WI38 (cell line): ENCODE data around the gene DDX50.
"Not testable (repeated sequence)": the region's sequence is repeated elsewhere in the genome, so short reads cannot be mapped to it uniquely, and the experiment has no call there.

Experiments used
- H3K4me3 ChIP-seq: 2 replicates; pipeline ENCODE4 v1.5.1; 2011; ENCODE audit warnings: low read depth, mild to moderate bottlenecking, control low read depth, low read length
- CTCF ChIP-seq: IDR thresholded peaks from 2 replicates; pipeline ENCODE4 v1.5.1; 2012; ENCODE audit warnings: low read depth, mild to moderate bottlenecking, control low read depth, low read length

Gene DDX50, protein sequence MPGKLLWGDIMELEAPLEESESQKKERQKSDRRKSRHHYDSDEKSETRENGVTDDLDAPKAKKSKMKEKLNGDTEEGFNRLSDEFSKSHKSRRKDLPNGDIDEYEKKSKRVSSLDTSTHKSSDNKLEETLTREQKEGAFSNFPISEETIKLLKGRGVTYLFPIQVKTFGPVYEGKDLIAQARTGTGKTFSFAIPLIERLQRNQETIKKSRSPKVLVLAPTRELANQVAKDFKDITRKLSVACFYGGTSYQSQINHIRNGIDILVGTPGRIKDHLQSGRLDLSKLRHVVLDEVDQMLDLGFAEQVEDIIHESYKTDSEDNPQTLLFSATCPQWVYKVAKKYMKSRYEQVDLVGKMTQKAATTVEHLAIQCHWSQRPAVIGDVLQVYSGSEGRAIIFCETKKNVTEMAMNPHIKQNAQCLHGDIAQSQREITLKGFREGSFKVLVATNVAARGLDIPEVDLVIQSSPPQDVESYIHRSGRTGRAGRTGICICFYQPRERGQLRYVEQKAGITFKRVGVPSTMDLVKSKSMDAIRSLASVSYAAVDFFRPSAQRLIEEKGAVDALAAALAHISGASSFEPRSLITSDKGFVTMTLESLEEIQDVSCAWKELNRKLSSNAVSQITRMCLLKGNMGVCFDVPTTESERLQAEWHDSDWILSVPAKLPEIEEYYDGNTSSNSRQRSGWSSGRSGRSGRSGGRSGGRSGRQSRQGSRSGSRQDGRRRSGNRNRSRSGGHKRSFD

DNA sequence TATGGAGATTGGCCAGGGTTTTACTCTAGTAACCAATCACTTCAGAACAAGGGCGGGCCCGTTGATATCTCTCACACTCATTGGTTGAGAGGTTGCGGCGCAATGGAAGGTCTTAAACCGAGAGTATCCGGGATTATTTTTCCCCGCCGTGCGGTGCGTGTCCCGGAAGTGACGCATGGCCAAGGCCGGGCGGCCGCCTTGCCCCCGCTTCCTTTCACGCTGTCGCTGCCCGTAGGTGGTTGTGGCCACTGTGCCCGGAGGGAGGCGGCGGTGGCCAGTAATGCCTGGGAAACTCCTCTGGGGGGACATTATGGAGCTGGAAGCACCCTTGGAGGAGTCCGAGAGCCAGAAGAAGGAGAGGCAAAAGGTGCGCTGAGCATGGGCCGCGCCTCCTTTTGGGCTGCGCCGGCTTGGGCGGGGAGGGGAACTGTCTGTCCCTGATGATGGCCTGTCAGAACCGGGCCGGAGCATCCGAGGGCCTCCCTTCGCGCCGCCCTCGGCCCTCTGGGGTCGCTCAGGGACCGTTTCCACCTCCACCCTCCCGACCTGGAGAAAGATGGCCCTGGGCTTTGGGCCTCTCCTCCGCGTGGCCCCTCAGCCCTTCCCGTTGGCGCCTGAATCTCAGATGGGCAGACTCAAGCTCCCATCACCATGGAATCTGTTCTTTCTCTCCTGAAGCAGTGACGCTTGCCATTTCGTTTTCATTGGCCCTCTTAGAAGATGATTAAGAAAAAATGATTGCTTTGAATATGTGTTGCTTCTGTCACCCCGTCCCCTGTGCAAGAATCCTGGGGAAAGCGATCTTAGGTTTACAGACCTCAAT is at the start of gene DDX50:
TSS of gene DDX50 (plus strand) at position 211 of the 823 bp plus-strand sequence. CDS start at position 281, 70 bp downstream.
- peak within 1 kb of the TSS; percentile 95 for H3K4me3 ChIP-seq
- no peak for TF ChIP-seq CTCF

DNA sequence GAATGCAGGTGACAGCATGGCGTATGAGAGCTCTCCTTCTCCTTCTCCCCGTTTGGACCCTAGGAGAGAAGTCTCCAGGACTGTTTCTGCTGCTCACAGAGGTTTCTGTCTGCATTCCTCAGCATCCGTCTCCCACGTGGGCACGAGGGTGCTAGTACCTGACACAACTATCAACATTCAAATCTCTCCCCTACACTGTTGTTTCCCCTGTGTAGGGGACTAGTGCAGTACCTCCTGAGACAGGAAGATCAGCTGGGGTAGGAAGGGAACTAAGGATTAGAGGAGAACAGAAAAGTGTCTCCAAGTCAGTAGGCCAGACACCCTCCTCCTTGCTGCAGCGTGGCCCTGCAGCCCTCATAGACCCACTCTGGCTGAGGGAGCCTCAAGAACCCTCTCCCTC is 44.8 kb upstream of the DDX50 start:
- H3K4me3 ChIP-seq = no peak overlapping the region
- no peak for TF ChIP-seq CTCF

DNA sequence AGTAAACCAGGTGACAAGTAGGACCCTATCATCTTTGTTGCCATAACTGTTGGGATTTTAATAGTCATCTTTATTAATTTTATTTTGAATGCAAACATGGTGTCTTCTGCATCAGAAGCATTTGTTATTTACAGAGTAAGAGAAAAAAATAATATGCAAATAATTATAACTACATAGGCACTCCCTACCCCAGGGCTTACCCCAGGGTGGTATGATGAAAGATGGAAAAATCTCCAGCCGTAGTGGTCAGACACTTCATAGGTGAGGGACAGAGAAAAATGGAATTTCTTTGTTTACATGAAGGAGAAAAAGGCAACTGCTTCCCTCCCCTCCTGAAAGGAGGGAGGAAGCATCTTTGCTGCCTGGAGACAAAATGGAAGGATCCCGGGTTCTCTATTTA is 44.1 kb upstream of the DDX50 start:
- no peak overlapping the region for H3K4me3 ChIP-seq
- no peak for TF ChIP-seq CTCF

DNA sequence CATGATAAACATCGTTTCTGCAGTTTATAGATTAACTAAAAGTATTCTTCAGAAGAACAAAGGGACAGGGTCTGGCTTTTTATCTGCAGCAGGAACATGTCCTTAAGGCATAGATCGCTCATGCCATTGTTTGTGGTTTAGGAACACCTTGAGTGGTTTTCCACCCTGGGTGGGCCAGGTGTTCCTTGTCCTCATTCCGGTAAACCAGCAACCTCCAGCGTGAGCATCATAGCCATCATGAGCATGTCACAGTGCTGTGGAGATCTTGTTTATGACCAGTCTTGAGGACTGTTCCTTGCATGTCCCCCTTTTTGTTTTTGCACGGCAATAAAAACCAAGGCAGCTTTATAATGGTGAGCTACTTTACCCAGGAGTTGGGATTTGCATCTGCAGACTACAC is 39.9 kb upstream of the DDX50 start:
- TF ChIP-seq CTCF = no peak
- H3K4me3 ChIP-seq = no peak overlapping the region

GRCh38 chr10:68864611-68865010 is 36.5 kb upstream of the DDX50 start:
- TF ChIP-seq CTCF = no peak
- H3K4me3 ChIP-seq = no peak overlapping the region

DNA sequence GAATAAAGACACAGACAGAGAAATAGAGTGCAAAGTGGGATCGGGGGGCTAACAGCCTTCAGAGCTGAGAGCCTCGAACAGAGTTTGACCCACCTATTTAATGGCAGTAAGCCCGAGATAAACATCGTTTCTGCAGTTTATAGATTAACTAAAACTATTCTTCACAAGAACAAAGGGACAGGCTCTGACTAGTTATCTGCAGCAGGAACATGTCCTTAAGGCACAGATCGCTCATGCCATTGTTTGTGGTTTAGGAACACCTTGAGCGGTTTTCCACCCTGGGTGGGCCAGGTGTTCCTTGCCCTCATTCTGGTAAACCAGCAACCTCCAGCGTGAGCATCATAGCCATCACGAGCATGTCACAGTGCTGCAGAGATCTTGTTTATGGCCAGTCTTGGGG is 32.9 kb upstream of the DDX50 start:
- H3K4me3 ChIP-seq = not testable (repeated sequence)

DNA sequence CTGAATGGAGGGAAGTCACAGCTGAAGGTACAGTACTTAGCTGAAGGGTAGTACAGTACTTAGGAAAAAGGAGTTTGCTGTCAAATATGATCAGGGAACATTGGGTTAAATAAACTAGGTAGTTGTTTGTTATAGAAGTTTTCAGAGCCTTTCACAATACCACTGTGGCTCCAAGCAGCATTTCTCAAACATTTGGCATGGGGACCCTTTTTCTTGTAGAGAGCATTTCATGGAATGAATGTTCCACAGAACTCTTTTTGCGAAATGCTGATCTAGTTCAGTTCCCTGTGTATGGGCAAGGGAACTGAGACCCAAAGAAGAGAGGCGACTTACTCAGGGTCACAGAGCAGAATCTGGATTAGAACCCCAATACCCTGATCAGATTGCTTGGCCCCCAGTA is 31.5 kb upstream of the DDX50 start:
- TF ChIP-seq CTCF = no peak

More for the DNA sequence above, 31.5 kb upstream of the DDX50 start:
- H3K4me3 ChIP-seq = no peak overlapping the region
